Measurements from ENCODE around the gene EFR3B.

- TF ChIP-seq EZH2 (IDR thresholded peaks at IDR 0.05; ENCODE audit: insufficient read depth, low read length) (no peak), CTCF (IDR thresholded peaks at IDR 0.05; ENCODE audit: insufficient read depth, low read depth, low read length) (no peak)
These were observed 48.3 kb upstream of the EFR3B start for GRCh38 chr2:24993406-24994145.
